Stimulated activated CD8-positive, alpha-beta memory T cell treated with anti-CD3 and anti-CD28 coated beads, Interleukin-4, amount 100 ng/mL, for 4 hours (primary cell): ENCODE data around the gene PGGHG.
"Not testable (repeated sequence)": the region's sequence is repeated elsewhere in the genome, so short reads cannot be mapped to it uniquely, and the experiment has no call there.

Experiments used
- DNase-seq, 2 donors: peaks; one replicate each; pipeline ENCODE4 v3.0.0-alpha.2; 2020; ENCODE audit warnings: low read depth in 2 of 2, low spot score in 1 of 2

The PGGHG gene

DNA sequence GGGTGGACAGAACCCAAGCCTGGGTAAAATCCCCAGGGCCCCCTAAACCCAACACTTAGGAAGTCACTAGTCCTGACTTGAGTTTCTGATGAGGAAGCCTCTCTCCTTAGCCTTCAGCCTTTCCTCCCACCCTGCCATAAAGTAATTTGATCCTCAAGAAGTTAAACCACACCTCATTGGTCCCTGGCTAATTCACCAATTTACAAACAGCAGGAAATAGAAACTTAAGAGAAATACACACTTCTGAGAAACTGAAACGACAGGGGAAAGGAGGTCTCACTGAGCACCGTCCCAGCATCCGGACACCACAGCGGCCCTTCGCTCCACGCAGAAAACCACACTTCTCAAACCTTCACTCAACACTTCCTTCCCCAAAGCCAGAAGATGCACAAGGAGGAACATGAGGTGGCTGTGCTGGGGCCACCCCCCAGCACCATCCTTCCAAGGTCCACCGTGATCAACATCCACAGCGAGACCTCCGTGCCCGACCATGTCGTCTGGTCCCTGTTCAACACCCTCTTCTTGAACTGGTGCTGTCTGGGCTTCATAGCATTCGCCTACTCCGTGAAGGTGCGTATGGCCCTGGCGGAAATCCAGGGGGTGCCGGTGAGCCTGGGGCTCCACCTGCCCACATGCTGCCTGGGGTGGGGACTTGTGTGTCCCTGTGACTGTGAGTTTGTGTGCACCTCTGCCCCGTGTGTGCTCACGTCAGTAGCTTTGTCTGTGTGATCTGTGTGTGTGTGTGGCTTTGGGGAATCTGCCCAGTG is 25.0 kb downstream of the PGGHG start, which contains the start of gene IFITM1:
Gene IFITM1 (plus strand): TSS at position 254 of the 767 bp plus-strand sequence. CDS start 131 bp downstream, at position 385.
- DNase-seq = no peak

DNA sequence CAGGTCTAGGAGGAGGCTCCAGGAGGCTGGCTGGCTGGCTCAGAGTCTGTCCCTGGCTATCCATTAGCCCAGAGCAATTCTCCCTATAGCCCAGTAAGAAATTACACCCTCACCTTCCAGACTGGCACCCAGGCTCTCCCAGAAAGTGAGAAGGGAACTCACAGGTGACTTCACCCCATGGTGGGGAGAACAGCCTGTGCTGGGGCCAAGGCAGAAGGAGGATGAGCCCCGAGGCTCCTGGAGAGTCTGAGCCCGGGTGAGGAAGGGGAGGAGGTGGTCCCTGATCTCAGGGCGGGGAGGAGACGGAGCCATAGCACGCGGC is 25.6 kb downstream of the PGGHG start:
- not testable (repeated sequence) for DNase-seq

DNA sequence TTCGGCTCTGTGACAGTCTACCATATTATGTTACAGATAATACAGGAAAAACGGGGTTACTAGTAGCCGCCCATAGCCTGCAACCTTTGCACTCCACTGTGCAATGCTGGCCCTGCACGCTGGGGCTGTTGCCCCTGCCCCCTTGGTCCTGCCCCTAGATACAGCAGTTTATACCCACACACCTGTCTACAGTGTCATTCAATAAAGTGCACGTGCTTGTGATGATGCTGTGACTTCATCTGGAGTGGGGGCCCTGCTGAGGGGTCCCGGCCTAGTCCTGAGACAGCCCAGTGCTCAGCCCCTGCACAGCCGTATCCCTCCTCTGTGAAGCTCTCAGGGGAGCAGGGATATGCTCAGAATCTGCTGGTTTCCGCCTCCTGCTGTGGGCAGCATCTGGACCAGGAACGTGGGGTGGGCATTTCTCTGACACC is 26.1 kb downstream of the PGGHG start:
- no peak for DNase-seq

DNA sequence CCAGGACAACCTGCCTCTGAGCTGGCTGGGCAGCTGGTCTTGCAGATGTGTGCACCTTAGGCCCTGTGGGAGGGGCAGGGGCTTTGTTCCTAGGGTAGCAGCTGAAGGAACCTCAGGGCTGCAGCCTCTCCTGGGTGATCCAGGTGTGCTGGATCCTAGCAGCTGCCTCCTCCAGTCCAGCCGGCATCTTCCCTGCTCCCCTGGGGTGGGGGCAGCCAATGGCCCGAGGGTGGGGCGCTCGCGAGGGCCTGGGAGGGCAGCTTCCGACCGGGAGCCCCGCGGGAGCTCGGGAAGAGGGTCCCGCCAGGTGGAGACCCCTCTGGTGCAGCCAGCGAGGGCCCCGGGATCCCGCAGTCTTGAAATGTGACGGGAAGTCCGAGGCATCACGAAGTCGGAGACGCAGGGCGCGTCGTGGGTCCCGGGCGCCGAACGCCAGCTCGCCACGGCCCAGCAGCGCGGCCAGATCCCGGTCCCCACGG is 26.6 kb downstream of the PGGHG start:
- DNase-seq = no peak

DNA sequence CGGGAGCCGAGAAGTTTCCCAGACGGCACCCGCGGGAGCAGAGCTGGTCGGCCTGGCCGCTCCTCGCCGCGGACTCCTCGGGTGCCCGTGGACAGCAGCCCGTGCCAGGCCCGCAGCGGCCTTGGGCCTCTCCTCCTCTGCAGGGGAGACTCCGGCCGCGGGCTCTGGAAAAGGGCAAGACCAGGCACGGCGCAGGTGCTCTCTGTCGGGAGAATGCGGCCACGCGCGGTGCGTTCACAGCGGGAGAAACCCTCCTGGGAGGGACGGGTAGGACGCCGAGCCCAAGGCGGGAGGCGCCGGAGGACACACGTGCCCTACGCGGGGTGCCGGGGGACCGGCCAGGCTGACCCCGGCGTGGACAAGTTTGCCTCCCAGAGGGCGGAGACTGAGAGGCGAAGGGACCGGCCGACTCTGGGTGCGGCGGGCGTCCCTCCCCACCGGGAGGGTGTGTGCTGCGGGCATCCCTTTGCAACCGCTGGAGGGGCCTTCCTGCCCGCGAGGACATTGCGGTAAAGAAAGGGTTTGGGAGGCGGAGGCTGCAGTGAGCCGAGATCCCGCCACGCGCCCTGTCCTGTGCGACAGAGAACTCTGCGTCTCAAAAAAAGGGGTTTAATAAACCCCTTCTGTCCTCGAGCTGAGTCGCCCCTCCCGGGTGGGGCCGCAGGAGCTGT is 27.2 kb downstream of the PGGHG start:
- no peak for DNase-seq

DNA sequence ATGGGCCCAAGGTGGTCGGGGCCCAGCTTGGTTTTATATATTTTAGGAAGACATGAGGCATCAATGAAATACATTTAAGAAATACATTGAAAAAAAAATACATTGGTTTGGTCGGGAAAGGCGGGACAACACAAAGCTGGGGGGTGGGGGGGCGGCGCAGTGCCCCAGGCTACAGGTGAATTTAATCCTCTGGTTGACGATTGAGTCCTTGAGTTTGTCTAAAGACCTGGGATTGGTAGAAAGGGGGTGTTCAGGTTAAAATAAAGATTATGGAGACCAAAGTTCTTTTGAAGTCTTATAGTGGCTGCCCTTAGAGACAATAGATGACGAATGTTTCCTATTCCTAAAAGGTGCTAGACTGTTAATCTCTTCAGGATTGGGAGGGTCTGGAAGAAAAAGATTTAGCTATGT is 28.0 kb downstream of the PGGHG start:
- no peak for DNase-seq

DNA sequence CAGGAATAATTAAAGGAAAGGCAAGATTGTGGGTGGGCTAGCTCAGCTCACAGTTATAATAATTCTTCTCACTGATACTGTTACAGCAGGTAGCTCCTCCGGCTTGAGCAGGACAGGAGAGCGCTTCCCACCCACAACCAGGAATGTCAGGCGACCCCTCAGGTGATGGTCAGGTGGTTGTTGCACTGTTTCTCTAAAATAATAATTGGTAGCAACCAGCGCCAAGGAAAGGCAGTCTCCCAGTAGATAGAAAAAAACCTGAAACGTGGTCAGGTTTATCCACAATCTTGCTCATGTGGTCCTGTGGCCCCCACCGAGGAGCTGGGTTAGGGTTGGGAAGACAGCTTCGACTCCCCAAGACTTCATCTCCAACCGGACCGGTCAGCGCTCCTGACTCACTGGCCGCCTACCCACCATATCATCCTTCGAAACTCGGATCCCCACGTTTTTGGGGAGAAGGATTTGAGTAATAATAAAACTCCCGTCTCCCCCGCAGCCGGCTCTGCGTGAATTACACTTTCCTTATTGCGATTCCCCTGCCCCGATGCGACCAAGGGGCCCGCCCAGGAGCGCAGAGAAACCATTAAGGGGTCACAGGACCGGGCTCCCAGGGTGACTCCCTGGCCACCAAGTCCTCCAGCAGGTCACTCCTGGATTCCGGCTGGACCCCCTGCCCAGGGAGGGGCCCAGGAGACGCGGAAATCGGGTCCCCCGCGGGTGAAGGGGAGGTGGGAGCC is 28.9 kb downstream of the PGGHG start:
- DNase-seq = not testable (repeated sequence)

DNA sequence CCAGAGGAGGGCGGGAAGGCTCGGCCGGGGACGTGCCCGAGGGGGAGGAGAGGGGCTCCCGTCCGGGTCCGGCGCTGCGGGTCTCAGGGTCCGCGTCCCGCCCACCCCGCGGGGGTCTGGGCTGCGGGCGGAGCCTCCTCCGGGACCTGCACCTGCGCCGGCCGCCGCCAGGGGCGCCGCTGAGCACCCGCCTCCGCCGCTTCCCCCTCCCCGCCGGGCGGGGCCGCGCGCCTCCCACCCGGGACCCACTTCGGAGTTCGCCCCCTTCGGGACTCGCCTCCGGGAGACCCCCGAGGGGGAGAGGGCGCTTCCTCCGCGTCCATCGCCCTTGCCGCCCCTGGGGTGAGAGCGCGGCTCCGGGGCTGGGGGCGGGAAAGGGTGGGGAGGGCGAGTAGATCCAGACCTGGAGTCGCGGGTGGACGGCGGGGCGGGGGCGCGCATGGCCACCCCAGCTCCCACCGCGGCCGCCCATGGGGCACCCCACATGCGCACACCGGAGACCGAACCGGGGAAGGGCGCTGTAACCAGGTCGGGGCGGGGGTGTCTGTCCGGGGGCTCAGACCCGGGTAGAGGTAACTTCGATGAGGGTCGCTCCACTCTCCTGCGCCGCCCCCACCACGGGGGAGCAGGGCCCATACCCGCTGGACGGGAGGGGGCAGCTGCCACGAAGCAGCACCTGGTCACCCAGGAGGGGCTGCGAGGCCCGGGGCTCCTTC is 29.6 kb downstream of the PGGHG start:
- DNase-seq = not testable (repeated sequence)

DNA sequence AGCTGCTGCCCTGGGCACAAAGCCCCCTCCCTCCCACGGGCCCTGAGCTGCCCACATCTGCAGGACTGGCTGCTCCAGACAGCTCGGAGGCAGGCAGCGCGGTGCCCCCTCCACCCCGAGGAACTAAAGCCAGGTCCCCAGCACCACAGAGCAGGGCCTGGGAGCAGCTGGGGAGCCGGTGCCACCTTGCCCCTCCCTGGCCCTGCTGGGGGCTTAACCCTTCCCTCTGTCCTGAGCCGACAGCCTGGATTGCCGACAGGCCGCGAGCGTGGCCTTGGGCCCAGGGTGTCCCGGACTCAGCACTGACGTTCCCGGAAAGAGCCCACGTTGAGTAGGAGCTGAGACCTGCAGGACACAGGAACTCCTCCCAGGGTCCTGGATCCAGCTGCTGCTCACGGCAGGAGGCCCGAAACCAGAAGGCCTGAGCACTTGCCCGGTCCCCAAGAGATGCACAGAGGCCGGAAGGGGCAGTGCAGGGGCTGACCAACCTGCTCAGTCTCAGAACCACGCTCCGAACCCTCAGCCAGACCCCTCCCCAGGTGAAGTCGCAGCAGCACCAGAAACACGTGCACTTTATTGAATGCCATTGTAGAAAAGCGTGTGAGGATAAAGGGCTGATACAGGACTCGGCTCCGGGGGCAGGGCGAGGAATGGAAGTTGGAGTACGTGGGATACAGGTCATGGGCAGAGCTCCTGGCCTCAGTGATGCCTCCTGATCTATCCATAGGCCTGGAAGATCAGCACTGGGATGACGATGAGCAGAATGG is 30.4 kb downstream of the PGGHG start:
- not testable (repeated sequence) for DNase-seq

DNA sequence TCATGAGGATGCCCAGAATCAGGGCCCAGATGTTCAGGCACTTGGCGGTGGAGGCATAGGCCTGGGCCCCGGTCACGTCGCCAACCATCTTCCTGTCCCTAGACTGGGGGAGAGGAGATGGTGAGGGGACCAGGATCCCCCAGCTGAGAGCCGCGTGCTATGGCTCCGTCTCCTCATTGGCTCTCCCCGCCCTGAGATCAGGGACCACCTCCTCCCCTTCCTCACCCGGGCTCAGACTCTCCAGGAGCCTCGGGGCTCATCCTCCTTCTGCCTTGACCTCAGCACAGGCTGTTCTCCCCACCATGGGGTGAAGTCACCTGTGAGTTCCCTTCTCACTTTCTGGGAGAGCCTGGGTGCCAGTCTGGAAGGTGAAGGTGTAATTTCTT is 31.0 kb downstream of the PGGHG start:
- DNase-seq = not testable (repeated sequence)

DNA sequence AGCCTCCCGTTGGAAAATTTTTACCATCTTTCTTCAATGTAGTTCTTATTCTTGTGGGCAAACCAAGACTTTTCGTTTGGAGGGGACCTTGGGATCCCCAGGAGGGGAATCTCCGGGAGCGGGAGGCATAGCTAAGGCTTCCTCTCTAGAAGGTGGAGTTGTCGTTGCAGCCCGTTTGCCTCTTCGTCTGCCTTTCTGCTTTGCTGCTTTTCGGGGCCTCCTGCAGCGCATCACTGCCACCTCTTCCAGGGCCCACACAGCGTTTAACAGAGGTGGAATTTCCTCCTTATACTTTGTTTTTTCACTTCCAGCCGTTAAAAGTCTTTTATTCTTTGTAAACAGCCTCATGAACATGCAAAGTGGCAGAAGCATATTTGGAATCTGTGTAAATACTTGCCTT is 35.2 kb downstream of the PGGHG start:
- no peak for DNase-seq

DNA sequence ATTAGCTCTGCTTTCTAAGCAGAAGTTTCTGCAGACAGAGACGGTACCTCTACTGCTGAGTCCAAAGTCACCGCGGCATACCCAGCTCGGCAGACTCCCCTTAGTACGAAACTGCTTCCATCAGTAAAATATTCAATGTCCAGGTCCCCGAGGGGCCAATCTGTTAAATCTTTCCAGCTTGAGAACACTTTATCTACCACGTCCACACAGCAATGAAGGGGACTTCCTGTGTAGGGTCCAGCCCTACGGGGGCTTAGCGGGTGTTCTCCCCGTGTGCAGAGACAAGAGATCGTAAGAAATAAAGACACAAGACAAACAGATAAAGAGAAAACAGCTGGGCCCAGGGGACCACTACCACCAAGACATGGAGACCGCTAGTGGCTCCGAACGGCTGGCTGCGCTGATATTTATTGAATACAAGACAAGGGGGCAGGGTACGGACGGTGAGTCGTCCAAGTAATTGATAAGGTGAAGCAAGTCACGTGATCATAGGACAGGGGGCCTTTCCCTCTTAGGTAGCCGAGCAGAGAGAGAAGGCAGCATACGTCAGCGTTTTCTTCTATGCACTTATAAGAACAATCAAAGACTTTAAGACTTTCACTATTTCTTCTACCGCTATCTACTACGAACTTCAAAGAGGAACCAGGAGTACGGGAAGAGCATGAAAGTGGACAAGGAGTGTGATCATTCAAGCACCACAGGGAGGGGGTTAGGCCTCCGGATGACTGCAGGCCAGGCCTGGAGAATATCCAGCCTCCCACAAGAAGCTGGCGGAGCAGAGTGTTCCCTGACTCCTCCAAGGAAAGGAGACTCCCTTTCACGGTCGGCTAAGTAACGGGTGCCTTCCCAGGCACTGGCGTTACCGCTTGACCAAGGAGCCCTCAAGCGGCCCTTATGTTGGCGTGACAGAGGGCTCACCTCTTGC is 35.9 kb downstream of the PGGHG start:
- not testable (repeated sequence) for DNase-seq

DNA sequence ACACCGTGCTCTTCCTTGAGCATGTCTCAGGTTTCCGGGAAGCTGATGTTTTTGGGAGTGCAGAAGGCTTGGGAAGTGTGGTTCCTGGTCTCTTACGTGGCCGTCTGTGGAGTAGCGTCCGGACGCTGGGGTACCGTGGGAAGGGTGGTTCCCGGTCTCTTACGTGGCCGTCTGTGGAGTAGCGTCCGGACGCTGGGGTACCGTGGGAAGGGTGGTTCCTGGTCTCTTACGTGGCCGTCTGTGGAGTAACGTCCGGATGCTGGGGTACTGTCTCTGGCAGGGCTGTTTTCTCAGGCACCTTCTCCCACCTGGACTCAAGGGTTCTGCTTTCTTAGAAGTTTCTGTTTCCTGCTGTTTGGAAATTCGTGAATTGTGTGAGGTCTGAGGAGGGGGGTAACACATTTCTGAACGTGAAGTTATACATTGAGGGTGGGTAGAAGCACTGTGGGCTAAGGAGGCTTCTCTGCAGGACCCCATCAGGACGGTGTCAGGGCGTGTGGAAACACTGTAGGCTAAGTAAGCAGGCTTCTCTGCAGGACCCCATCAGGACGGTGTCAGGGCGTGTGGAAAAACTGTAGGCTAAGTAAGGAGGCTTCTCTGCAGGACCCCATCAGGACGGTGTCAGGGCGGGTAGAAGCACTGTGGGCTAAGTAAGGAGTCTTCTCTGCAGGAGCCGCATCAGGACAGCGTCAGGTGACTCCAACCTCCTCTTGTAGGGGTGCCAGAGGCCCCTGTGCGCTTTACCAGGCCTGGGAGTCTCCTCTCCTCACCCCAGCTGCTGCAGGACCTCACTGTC is 37.1 kb downstream of the PGGHG start:
- DNase-seq = no peak

DNA sequence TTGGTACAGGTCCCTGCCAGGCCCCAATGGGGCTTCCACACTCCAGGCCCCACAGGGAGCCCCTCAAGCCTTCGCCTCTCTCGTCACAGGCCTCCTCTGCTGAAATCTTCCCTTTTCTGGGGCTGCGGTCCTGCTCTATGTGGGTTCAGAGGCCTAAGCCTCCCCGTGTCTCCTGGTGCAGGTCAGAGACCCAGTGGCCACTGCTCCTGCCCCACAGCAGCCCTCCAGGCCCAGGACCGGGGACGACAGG is 37.6 kb downstream of the PGGHG start:
- DNase-seq = no peak

DNA sequence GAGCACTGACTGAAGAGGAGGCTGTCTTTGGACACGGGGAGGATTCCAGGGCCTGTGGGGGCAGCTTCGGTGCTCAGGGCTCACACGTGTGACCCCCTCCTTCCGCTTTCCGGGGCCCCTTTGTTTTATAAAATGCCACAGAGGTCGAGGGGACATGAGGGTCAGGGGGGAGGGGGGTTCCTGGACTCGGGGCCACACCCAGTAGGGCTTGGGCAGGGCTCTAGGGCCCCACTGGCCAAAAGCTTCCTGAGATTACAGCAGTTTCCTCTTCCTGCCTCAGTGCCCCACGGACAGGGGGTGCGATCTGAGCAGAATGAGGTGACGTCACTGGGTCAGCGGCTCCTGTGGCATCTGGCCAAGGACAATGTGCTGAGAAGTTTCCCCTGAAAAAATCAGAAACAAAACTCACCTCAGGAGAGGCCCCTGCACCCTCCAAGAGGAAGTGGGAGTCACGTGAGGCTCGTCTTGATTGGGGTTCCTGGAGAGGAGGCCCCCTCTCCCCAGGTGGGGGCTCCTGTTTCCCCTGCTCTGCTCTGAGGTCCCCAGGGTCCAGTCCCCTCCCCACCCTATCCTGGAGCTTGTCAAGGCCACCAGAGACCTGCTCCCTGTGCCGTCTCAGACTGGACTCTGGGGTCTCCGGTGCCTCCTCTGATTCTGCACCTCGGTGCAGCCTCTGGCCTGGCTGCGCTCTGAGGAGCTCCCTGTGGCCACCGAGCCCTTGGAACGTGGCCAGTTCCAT is 38.1 kb downstream of the PGGHG start:
- DNase-seq = no peak

DNA sequence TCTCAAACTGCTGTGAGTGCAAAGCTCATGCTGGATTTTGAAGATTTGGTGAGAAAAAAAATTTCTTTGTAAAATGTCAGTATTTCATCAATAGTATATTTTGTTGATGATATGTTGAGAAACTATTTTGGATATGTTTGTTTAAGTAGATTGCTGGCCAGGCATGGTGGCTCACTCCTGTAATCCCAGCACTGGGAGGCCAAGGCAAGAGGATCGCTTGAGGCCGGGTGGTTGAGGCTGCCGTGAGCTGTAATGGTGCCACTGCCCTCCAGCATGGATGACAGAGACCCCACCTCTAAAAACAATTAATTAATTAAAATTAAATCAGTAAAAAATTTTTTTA is 38.6 kb downstream of the PGGHG start:
- no peak for DNase-seq

DNA sequence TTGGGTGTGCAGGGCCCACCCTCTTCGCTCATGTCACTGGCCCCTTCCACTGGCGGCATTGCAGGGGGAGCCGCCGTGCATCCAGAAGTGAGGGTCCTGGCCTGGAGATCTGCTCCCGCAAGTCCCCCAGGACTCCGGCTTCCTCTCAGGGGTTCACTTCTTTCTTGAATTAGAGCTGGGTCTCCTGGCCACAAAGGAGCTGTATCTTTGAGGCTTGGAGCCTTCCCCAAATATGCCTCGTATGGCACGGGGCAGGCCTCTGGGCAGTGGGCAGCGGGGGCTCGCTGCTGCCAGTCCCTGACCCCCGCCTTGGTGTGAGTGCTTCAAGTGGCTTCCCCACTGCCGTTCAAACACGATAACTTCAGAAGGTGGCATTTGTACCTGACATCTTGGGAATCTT is 39.1 kb downstream of the PGGHG start:
- no peak for DNase-seq

DNA sequence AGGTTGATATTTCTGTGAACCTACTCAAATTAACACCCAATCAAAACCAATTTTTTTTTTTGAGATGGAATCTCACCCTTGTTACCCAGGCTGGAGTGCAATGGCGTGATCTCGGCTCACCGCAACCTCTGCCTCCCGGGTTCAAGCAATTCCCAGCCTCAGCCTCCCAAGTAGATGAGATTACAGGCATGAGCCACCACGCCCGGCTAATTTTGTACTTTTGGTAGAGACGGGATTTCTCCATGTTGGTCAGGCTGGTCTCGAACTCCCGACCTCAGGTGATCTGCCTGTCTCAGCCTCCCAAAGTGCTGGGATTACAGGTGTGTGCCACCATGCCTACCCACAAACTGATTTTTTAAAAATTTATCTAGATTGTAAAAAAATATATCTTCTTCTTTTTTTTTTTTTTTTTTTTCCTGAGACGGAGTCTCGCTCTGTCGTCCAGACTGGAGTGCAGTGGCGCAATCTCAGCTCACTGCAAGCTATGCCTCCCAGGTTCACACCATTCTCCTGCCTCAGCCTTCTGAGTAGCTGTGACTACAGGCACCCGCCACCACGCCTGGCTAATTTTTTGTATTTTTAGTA is 39.7 kb downstream of the PGGHG start:
- not testable (repeated sequence) for DNase-seq
